Lower leg skin (tissue), 3 donors: ENCODE measurements around the gene FUT9.

ENCODE experiments used
- POLR2A ChIP-seq, 2 donors: fragments of 450-650 bp; IDR thresholded peaks; one replicate each; pipeline ENCODE4 v1.6.1; 2016 to 2017; ENCODE audit warnings: antibody characterized with exemption in 2 of 2, mild to moderate bottlenecking in 1 of 2, moderate library complexity in 1 of 2
- TF ChIP-seq, protein P1 (sequence below), 3 donors: fragments of 450-650 bp; IDR thresholded peaks; one replicate each; pipeline ENCODE4 v1.5.1; 2016; ENCODE audit warnings: antibody characterized with exemption in 3 of 3, mild to moderate bottlenecking in 3 of 3, moderate library complexity in 2 of 3

- TF ChIP-seq, protein P1, sequence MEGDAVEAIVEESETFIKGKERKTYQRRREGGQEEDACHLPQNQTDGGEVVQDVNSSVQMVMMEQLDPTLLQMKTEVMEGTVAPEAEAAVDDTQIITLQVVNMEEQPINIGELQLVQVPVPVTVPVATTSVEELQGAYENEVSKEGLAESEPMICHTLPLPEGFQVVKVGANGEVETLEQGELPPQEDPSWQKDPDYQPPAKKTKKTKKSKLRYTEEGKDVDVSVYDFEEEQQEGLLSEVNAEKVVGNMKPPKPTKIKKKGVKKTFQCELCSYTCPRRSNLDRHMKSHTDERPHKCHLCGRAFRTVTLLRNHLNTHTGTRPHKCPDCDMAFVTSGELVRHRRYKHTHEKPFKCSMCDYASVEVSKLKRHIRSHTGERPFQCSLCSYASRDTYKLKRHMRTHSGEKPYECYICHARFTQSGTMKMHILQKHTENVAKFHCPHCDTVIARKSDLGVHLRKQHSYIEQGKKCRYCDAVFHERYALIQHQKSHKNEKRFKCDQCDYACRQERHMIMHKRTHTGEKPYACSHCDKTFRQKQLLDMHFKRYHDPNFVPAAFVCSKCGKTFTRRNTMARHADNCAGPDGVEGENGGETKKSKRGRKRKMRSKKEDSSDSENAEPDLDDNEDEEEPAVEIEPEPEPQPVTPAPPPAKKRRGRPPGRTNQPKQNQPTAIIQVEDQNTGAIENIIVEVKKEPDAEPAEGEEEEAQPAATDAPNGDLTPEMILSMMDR (IDR thresholded peaks at IDR 0.05): no peak
- TF ChIP-seq POLR2A (IDR thresholded peaks at IDR 0.05): no peak
Observed at GRCh38 chr6:96060249-96060648, 44.5 kb downstream of the FUT9 start.
